NCI-H128 (cell line): ENCODE measurements around the gene CNTN5.

Source experiments
- DNase-seq: peaks from one replicate; lab custom pipeline; 2025; ENCODE audit not compliant: unreplicated experiment; lab: John Stamatoyannopoulos, UW

The CNTN5 gene

DNA sequence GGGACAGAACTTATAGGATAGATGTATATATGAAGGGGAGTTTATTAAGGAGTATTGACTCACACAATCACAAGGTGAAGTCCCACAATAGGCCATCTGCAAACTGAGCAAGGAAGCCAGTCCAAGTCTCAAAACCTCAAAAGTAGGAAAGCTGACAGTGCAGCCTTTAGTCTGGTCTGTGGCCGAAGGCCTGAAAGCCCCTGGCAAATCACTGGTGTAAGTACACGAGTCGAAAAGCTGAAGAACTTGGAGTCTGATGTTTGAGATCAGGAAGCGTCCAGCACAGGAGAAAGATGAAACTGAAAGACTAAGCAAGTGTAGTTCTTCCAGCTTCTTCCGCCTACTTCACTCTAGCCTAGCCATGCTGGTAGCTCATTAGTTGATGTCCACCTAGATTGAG is 866.7 kb downstream of the CNTN5 start:
- no peak for DNase-seq

DNA sequence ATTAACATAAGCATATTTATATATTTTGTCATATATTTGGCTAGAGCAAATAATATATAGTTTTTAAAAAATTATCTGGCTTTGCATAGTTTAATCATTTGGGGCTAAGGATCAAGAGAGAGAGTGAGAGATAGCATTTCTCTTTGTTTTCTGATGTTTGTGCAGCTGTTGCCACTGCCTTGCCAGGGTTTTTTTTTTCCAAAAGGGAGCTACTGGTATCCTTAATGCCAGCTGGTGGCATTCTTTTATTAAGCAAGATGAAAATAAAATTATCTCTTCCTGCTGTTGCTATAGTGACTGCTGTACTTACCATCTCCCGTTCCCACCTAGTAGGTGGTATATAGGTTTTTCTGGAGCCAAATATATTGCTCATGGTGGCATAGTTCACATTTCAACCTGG is 873.1 kb downstream of the CNTN5 start:
- no peak for DNase-seq

DNA sequence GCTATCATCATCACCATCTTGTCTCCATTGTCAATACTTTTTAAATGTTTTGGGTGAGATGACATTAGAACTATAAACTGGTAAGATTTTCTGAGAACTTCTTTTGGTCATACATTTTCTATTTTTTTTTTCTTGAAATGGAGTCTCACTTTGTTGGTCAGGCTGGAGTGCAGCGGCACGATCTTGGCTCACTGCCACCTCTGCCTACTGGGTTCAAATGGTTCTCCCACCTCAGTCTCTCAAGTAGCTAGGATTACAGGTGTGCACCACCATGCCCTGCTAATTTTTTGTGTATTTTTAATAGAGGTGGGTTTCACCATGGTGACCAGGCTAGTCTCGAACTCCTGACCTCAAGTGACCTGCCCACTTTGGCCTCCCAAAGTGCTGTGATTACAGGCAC is 880.4 kb downstream of the CNTN5 start:
- DNase-seq = no peak

DNA sequence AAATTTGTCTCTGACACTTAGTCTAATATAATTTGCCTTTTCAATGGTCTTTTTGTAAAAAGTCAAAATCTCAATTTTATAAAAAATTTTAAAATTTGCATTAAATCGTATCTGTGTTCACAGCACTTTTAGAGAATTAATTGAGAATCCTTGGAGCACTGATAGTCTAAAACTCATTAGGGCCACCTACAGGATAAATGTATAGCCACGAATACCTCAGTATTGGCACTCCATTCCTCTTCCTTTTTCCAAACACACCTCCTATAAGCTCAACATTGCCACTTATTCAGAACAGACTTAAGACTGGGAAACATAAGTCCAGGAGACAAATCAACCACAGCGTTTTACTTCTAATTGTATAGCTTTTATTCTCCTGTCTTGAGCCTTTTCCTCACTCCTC is 890.4 kb downstream of the CNTN5 start:
- DNase-seq = no peak

DNA sequence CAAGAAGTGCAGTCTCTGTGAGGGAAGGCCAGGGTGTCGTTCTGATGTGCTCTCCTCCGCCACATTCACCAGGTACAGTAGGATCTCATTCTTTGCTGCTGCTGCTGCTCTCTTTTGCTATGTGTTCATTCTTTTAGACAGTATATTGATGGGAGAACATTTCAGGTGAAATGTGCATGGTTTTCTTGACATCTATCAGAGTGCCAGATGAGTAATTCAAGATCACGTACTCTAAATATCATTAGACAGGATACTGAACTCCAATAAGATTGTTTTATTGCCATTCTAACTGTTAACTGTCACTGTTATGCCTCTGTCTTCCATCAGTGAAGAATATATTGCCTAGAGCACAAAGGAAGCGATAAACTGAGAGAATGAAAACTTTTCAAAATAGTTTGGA is 895.3 kb downstream of the CNTN5 start:
- no peak for DNase-seq

DNA sequence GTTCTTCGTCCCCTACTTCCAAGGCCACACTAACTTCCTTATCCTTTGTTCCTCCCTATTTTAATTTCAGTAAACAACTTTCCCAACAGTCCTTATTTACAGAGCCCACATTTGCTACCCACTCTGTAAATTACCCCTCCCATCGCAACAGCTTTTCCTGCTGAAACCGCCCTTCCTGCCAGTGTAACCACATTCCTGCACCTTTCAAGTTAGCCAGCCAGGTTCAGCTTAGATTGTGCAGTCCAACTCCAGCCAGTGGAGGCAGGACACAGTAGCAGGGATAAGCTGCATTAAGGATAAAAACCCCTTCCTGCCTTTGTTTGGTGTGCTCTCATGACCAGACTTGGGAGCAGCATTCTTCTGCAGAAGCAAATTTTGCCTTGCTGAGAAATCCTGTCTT is 898.0 kb downstream of the CNTN5 start:
- DNase-seq = no peak

DNA sequence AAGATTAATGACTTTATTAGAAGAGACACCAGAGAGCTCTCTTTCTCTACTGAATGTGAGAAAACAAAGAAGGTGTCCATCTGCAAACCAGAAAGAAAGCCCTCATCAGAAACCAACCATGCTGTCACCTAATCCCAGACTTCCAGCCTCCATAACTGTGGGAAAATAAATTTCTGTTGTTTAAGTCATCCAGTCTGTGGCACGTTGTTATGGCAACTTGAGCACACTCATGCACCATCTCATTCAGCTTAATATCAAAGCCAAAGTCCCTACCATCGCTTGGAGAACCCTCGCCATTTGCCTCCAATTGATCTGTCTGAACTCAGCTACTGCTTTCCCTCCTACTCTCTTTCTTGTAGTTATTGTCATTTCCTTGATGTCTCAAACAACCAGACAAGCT is 900.2 kb downstream of the CNTN5 start:
- DNase-seq = no peak

DNA sequence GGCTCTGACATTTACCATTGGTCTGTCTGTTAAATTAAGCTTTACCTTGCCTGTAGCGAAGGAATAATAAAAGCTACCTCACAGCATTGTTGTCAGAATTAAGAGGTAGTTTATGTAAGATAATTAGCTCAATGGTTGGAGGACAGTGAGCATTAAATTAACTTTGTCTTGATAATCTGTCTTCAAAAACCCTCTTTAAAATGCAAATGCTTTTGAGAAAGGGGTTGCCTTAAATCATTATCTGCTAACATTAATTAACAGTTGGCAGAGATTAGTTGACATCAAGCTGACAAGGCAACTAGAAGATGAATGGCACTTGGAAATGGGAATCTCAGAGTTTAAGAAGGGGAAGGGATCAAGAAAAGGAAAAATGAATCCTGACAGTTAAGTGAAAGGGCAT is 905.2 kb downstream of the CNTN5 start:
- DNase-seq = no peak

DNA sequence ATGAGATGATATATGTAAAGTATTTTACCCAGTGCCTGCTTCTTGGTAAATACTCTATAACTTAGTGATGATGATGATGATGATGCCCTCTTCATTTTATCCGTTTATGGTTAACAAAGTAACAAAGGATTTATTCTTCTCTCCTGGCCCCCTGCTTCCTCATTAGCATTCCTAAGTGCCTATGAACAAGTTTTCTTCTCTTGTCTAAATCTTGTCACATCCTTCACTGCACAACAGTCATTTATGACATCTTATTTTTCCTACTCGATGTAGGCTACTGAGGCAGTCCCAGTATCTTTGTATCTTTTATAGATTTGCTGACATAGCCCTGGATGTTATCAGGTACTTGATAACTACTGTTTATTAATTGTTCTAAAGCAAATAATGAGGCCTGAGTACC is 911.9 kb downstream of the CNTN5 start:
- no peak for DNase-seq

DNA sequence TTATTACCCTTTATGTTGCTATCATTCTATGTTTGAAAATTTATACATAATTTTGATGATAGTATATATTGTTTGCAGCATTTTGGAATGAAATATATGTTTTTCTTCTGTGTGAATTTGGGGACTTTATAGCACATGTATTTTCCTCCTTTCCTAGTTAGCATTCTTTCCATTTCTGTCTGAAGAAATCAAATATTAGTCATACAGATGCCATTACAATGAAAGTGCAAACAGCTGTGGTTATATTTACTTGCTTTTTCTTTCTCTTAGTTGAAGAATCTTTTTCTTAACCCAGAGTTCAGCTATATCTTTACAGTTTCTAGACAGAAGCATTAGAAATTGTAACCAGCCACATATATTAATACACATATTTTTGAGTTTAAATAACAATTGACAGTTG is 913.3 kb downstream of the CNTN5 start:
- no peak for DNase-seq

DNA sequence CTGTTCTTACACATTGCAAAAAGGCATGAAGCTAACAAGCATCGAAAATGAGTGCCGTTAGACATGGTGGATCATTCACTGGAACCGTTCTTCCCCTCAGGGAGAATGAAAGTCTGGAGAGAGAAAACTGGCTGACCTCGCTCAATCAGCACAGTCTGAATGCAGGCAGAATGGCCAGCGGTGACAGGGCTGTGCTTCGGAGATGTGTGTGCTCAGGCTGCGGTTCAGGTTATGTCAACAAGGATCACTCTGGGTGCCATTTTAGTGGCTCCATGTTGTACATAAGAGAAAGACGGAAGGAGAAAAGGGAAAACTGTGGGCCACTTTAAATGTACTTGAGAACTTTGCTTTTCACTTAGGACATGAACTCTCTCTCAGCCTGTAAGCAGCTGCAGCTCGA is 916.6 kb downstream of the CNTN5 start:
- no peak for DNase-seq

DNA sequence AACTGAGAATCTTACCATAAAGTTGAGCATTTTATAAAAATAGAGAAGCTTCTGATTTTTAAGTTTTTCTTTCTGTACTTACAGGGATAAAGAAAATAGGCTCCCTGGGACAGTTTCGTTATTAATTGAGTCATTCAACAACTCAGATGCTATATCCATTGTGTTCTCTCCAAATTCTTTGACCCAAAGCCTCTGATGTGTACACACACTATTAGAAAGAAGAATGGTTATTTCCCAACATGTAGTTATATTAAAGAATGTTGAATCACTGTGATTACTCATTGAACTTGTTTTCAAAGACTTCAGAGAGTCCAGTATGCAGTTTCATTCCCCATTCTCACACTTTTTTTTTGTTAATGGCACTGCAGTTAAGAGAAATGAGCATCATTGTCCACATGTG is 932.1 kb downstream of the CNTN5 start:
- no peak for DNase-seq

DNA sequence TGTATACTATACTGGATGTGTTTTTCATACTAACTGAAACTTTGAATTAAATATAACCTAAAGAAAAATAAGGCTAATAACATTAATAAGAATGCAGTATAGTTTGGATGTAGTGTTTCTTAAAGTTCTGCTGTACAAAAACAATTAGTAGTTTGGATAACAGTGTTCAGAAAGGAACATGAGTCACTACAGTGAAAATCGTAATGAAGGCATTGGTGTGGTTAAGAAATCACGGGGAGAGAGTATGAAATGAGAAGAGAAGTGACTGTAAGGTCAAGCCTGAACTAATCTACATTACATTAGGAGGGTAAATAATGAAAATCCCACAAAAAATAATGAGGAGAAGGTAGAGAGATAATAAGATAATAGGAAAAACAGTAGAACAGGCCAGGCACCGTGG is 939.8 kb downstream of the CNTN5 start:
- no peak for DNase-seq

DNA sequence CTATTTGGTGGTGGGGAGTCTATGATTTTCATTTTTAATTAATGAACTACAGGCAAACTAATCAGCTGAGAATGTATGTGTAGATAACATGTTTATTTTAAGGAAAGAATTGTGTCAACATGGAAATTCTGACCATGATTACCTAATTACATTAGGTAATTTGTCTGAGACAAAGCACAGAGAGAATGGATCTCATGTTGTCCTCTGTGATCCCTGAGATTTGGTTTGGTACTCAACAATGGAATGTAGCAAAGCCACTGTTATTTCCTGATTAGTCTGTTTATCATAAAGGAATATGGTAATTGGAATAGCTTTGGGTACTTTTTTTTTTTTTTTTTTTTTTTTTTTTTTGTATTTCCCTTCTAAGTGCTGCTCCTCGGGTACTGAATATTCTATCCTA is 947.6 kb downstream of the CNTN5 start:
- no peak for DNase-seq

DNA sequence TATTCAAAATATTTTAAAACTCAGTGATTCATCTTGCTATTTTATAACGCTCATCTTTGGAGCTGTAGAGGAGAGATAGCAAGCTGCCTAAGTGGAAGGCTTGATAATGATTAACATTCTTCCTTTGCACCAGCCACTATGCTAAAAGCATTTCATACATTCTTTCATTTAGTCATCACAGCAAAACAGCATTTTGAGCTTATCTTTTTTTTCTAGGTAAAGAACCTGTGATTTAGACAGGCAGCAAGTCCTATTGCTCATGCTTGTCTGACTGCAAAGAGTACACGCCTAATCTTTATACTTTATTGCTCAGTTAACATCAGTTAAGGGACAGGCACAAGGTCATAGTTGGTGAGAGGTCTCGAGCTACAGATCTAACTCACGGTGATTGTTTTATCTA is 953.2 kb downstream of the CNTN5 start:
- no peak for DNase-seq

DNA sequence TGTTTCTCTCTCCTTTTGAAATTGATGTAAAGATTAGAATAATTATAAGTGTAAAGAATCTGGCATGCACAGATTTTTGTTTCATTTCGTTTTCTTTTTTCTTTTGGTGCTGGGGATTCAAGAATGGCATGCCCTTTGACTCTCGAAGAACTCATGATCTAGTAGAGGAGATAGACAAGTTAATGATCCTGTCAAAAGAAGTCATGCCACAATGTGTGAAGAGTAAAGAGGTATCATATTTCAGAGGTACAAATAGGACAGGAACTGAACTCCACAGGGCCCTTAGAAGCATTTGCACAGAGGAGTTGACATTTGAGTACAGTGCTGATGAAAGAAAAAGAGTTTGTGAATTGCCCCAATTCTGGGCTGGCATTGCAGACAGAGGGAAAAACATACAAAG is 958.3 kb downstream of the CNTN5 start:
- no peak for DNase-seq

DNA sequence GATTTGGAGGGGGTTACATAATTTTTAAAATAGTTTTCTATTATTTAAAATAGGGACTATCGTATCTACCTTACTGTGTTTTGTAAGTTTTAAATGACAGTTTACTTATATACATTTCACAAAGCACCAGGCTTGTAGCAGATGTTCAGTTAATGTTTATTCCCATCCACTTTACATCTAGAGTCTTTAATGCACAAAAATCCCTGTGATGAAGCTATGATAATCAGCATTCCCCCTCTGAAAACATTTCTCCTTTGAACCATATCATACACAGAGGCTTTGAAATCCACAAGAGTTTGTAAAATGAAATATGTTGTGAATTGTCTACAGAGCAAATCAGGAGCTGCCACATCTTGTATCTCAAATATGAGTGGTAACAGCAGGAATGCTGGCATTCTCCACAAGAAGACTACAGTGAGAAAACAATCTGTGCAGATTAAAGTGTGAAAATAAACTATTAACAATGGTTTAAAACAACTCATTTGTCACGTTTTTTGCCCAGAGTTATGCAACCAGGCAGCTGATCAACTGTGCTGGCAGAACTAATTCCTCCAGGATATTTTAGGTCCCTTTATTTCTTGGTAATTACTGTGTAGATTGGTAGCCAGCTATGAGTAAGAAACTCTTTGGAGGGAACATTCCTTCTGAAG is 967.2 kb downstream of the CNTN5 start:
- no peak for DNase-seq

DNA sequence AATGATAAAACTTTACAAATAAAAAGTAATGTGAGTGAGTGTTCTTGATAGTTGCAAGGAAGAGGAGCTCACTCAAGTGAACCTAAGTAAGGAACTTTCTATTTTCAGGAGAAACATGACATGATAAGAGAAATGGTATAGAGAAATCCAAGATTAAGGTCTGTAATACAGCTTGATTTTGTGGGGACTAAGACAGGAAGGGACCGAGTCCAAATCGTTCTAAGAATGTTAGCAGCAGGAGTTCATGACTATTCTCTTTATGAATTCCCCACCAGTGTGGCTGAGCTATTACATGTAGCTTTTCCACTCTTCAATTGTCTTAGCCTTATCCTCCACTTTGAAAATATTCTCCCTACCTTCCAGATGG is 967.7 kb downstream of the CNTN5 start:
- DNase-seq = no peak

DNA sequence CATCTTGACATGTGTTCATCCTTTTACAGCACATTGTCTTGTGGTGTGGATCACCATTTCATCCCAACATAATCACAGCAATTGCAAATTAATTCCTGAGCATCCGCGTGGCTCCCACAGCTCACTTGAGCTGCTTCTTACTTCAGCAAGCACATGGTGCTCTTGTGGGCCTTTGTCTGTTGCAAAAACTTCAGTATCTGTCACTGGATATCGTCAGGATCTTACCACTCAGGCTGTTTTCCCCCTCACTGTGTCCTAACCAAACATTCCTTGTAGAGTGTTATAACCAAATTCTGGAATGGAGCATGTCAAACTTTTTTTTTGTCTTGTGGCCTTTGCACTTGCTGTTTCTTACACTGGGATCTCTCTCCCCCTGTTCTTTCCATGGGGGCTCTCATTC is 983.2 kb downstream of the CNTN5 start:
- no peak for DNase-seq

DNA sequence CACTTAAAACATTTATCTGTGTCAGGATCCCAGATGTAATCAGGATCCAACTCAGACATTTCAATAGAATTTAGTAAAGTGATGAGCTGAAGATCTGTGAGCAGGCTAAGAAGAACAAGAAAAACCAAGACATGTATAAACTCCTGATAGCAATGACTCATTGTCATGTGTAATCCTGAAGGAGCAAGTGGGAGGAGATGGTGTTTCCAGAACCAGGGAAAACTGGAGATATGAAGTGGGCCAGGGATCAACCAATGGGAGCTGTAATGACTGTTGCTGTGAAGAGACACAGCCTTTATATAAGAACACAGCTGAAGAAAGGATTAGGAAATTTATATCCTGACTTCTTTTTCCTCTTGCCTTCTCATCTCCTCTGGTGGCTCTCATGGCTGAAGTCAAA is 983.8 kb downstream of the CNTN5 start:
- DNase-seq = no peak

DNA sequence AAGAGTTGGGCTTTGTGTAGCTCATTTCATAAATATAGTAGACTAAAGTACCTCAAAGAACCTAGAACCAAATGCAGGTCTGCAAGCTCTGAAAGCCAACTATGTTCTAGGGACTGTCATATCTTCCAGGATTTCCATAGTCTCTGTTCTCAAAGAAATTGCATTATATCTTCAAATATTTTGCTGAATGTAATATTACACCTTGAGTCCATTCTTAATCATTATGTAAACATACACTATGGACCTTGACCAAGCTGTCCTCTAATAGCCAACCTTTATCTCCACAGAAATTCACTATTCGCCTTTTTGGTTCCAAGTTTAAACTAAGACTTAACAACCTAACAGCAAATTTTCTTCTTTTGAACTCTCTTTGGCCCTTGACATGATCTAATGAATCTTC is 987.7 kb downstream of the CNTN5 start:
- DNase-seq = no peak

DNA sequence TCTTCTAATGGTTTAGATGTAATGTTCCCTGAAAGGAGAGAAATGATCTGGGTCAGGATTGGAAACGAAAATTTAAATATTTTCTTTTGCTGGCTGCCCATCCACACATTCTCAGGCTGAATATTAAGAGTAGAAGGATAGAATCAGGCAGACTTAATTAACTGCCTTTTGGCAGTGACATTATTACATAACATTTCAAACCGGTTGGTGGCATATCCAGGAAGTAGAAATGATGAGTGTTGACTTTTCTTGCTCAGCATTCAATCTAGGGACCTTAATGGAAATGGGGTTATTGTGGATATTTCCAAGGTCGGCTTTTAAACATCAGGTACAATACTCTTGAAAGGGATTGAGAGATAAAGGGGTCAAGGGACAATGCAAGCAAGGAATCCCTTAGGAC is 989.0 kb downstream of the CNTN5 start:
- DNase-seq = no peak

DNA sequence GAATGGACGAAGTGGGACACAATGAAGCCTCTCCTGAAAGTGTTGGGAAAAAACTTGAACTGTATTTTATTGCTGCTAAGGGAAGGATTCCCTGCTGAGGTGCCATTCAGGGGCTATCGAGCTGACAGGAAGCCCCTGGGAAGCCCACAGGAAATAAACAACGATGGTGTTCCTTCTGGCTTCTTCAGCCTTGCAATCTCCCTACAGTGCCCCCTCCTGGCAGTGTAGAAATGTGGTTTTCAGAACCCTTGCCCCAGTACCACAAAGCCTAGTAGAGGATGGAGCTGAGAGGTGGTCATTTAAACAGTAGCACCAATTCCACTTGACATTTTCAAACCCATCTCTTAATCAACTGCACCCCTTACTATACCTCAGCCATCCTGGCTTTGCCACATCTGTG is 989.6 kb downstream of the CNTN5 start:
- DNase-seq = no peak

DNA sequence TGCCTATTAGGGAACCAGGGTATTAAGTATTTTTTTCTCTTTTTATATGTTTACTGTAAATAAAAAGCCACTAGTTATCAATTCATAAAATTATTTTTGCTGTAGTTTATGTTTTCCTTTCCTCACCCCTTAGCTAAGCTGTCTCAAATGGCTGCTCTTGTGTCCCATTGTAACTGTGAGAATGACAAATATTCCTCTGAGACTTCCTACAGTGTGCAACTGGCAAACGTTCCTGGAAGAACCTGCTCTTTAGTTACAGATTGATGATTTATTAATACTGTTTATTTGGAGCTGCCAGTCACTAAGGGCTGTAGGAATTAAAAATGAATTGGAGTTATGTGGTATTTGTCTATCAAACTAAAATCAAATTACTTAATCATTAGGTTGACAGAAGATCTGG is 990.9 kb downstream of the CNTN5 start:
- no peak for DNase-seq
